22Rv1 (cell line): ENCODE data around the gene TOLLIP.

Experiments used
- CTCF ChIP-seq: fragments of 450-650 bp; IDR thresholded peaks from 2 replicates; pipeline ENCODE4 v1.5.1; 2017; ENCODE audit warnings: mild to moderate bottlenecking
- ZFX ChIP-seq: fragments of 450-650 bp; IDR thresholded peaks from 2 replicates; pipeline ENCODE4 v1.6.1; 2017; ENCODE audit warnings: antibody characterized with exemption, borderline replicate concordance

GRCh38 chr11:1242289-1242688, 67.1 kb downstream of the TOLLIP start:
- TF ChIP-seq CTCF (no peak), ZFX (no peak)
